Thyroid gland (tissue), 4 donors: Measurements from ENCODE around the gene ANXA3. TPM values are rescaled to one million over a fixed set of nuclear protein-coding genes. Genes with fewer than 3 reads are reported as not detected.

Experiments used
- DNase-seq, 2 donors: peaks; one replicate each; pipeline ENCODE4 v3.0.0-alpha.2; 2019
- H3K27ac ChIP-seq, 3 donors: fragments of 200-600 bp; sonication (generic); 1 replicate in 2 of 3; 2 replicates in 1 of 3; pipeline ENCODE4 v1.5.1; 2016 to 2019; ENCODE audit warnings: mild to moderate bottlenecking in 1 of 3, moderate library complexity in 1 of 3
- H3K27me3 ChIP-seq: fragments of 200-600 bp; sonication (generic); one replicate; pipeline ENCODE4 v1.5.1; 2019
- H3K36me3 ChIP-seq, 2 donors: fragments of 200-600 bp; sonication (generic); one replicate each; pipeline ENCODE4 v1.5.1; 2016 to 2019
- H3K4me1 ChIP-seq, 2 donors: fragments of 200-600 bp; sonication (generic); one replicate each; pipeline ENCODE4 v1.5.1; 2017 to 2019
- H3K4me3 ChIP-seq, 3 donors: fragments of 200-600 bp; sonication (generic); replicated peaks in 1 of 3; 1 replicate in 2 of 3; 2 replicates in 1 of 3; pipeline ENCODE4 v1.5.1; 2016; ENCODE audit warnings: mild to moderate bottlenecking in 1 of 3
- H3K9me3 ChIP-seq: fragments of 200-600 bp; sonication (generic); one replicate; pipeline ENCODE4 v1.5.1; 2017
- CTCF ChIP-seq, 6 experiments: fragments of 200-600 bp in 3 of 6; fragments of 450-650 bp in 3 of 6; sonication (generic) in 3 of 6; IDR thresholded peaks; one replicate each; pipeline ENCODE4 v1.5.1; 2016 to 2019; ENCODE audit warnings: antibody characterized with exemption in 6 of 6, mild to moderate bottlenecking in 2 of 6, inconsistent platforms in 1 of 6, moderate library complexity in 1 of 6
- POLR2A ChIP-seq, 2 donors: fragments of 450-650 bp; IDR thresholded peaks; one replicate each; pipeline ENCODE4 v1.6.1; 2017; ENCODE audit warnings: antibody characterized with exemption in 2 of 2, mild to moderate bottlenecking in 2 of 2, moderate library complexity in 1 of 2
- WGBS, 2 donors: methylation state at CpG; one replicate each; pipeline ENCODE4 v1.1.5; 2017; 5-methylcytosine and 5-hydroxymethylcytosine counted together
- intact Hi-C: fragments of 100-400 bp; cut with DNase I; formaldehyde crosslinking; loops from one replicate; pipeline ENCODE4 v1.15.1; 2023
- total RNA-seq, 4 donors: library from RNA; depleted of rRNA; stranded (reverse); fragments of >200 nt; gene quantifications; one replicate each; pipeline ENCODE4 v1.2.3, GENCODE V29; 2016

The ANXA3 gene
- total RNA-seq, 4 donors from 2014 or later = 98.7 to 213 (median 156) TPM

- TF ChIP-seq POLR2A (IDR thresholded peaks at IDR 0.05) = no peak
- TF ChIP-seq CTCF (IDR thresholded peaks at IDR 0.05) = no peak
- intact Hi-C loops = no loop called here
- H3K27me3 ChIP-seq = no peaks in the 10 kb centered on the region
- DNase-seq = no peak
- H3K4me3 ChIP-seq = no peak overlapping the region
- H3K9me3 ChIP-seq = no peaks in the 10 kb centered on the region
- WGBS, 2 donors = 83 to 84% methylated on average over 2 of the region's 2 CpGs
- peaks cover 13 to 19% of the 10 kb centered on the region in 2 donors for H3K36me3 ChIP-seq
- no peak overlapping the region for H3K27ac ChIP-seq
- H3K4me1 ChIP-seq = no peaks in the 10 kb centered on the region
Observed at GRCh38 chr4:78599931-78600375, 48.4 kb downstream of the ANXA3 start.

- H3K27me3 ChIP-seq = no peaks in the 10 kb centered on the region
- no peak overlapping the region for H3K27ac ChIP-seq
- no peak overlapping the region for H3K4me3 ChIP-seq
- no peak for TF ChIP-seq POLR2A (IDR thresholded peaks at IDR 0.05)
- TF ChIP-seq CTCF (IDR thresholded peaks at IDR 0.05) = no peak
- H3K9me3 ChIP-seq = no peaks in the 10 kb centered on the region
- H3K36me3 ChIP-seq = peaks cover 13 to 23% of the 10 kb centered on the region in 2 donors
- no peaks in the 10 kb centered on the region for H3K4me1 ChIP-seq
- DNase-seq = no peak
- intact Hi-C loops = no loop called here
- 89 to 91% methylated on average over 7 of the region's 7 CpGs for whole genome bisulfite sequencing, 2 donors
Observed at GRCh38 chr4:78601013-78601412, 49.4 kb downstream of the ANXA3 start.

- no peaks in the 10 kb centered on the region for H3K27me3 ChIP-seq
- no peak for DNase-seq
- no peaks in the 10 kb centered on the region for H3K9me3 ChIP-seq
- intact Hi-C loops = no loop called here
- WGBS, 2 donors = 89 to 93% methylated on average over 3 of the region's 3 CpGs
- no peaks in the 10 kb centered on the region for H3K4me1 ChIP-seq
- no peak overlapping the region for H3K4me3 ChIP-seq
- H3K36me3 ChIP-seq = peaks cover 17 to 27% of the 10 kb centered on the region in 2 donors
- TF ChIP-seq POLR2A (IDR thresholded peaks at IDR 0.05) (no peak), CTCF (IDR thresholded peaks at IDR 0.05) (no peak)
- H3K27ac ChIP-seq = no peak overlapping the region
Observed at GRCh38 chr4:78602334-78602733, 50.8 kb downstream of the ANXA3 start.

GRCh38 chr4:78603384-78603783, 51.8 kb downstream of the ANXA3 start:
- intact Hi-C loops = no loop called here
- no peak overlapping the region for H3K4me3 ChIP-seq
- H3K27me3 ChIP-seq = no peaks in the 10 kb centered on the region
- no peak for DNase-seq
- peaks cover 17 to 27% of the 10 kb centered on the region in 2 donors for H3K36me3 ChIP-seq
- TF ChIP-seq CTCF (IDR thresholded peaks at IDR 0.05) = no peak
- no peak for TF ChIP-seq POLR2A (IDR thresholded peaks at IDR 0.05)
- 94 to 98% methylated on average over 3 of the region's 3 CpGs for WGBS, 2 donors
- H3K9me3 ChIP-seq = no peaks in the 10 kb centered on the region
- H3K4me1 ChIP-seq = no peaks in the 10 kb centered on the region
- no peak overlapping the region for H3K27ac ChIP-seq

DNA sequence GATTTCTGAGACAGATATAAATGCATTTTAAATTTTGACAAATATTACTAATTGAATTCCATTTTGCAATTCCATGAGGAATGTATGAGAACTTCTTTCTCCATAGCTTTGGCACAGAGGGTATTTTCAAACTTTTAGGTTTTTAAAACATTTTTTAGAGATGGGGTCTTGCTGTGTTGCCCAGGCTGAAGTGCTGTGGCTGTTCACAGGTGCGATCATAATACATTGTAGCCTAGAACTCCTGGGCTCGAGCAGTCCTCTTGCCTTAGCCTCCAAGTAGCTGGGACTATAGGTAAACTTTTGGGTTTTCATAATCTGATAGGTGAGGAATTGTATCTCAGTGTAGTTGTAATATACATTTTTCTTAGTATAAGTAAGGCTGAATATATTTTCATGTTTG, 53.4 kb downstream of the ANXA3 start:
- no peak overlapping the region for H3K4me3 ChIP-seq
- no peaks in the 10 kb centered on the region for H3K4me1 ChIP-seq
- intact Hi-C loops = no loop called here
- TF ChIP-seq POLR2A (IDR thresholded peaks at IDR 0.05) (no peak), CTCF (IDR thresholded peaks at IDR 0.05) (no peak)
- 87 to 94% methylated on average over 2 of the region's 2 CpGs for WGBS, 2 donors
- peaks cover 17 to 28% of the 10 kb centered on the region in 2 donors for H3K36me3 ChIP-seq
- DNase-seq = no peak
- H3K27ac ChIP-seq = no peak overlapping the region
- H3K27me3 ChIP-seq = no peaks in the 10 kb centered on the region
- H3K9me3 ChIP-seq = no peaks in the 10 kb centered on the region
